SK-N-SH treated with all-trans-retinoic acid at 6 μM for 48 hours (cell line): ENCODE results near the gene MIOX.

ENCODE experiments used
- CSDC2 ChIP-seq: fragments of 250-450 bp; sonication (Bioruptor Pico); IDR thresholded peaks from 2 replicates; pipeline ENCODE4 v1.5.0; 2020; ENCODE audit warnings: mild to moderate bottlenecking, moderate library complexity
- GLIS3 ChIP-seq: fragments of 250-450 bp; sonication (Bioruptor Pico); IDR thresholded peaks from 2 replicates; pipeline ENCODE4 v1.5.0; 2020; ENCODE audit warnings: mild to moderate bottlenecking, moderate library complexity
- PATZ1 ChIP-seq: fragments of 250-450 bp; sonication (Bioruptor Pico); IDR thresholded peaks from 2 replicates; pipeline ENCODE4 v1.8.0; 2020; ENCODE audit warnings: mild to moderate bottlenecking, moderate library complexity, borderline replicate concordance
- SNAI2 ChIP-seq: fragments of 250-450 bp; sonication (Bioruptor Pico); IDR thresholded peaks from 2 replicates; pipeline ENCODE4 v1.5.0; 2020; ENCODE audit warnings: mild to moderate bottlenecking, moderate library complexity
- ZFP30 ChIP-seq: fragments of 450-650 bp; formaldehyde crosslinking; IDR thresholded peaks from 2 replicates; pipeline ENCODE4 v1.5.0; 2022; ENCODE audit warnings: mild to moderate bottlenecking, moderate library complexity
- ZNF70 ChIP-seq: fragments of 450-650 bp; formaldehyde crosslinking; IDR thresholded peaks from 2 replicates; pipeline ENCODE4 v1.5.0; 2020; ENCODE audit warnings: mild to moderate bottlenecking, moderate library complexity
- TF ChIP-seq, protein P1 (sequence below): fragments of 250-450 bp; sonication (Bioruptor Pico); IDR thresholded peaks from 2 replicates; pipeline ENCODE4 v1.8.0; 2021; ENCODE audit warnings: low read depth, mild to moderate bottlenecking, moderate library complexity, borderline replicate concordance

DNA sequence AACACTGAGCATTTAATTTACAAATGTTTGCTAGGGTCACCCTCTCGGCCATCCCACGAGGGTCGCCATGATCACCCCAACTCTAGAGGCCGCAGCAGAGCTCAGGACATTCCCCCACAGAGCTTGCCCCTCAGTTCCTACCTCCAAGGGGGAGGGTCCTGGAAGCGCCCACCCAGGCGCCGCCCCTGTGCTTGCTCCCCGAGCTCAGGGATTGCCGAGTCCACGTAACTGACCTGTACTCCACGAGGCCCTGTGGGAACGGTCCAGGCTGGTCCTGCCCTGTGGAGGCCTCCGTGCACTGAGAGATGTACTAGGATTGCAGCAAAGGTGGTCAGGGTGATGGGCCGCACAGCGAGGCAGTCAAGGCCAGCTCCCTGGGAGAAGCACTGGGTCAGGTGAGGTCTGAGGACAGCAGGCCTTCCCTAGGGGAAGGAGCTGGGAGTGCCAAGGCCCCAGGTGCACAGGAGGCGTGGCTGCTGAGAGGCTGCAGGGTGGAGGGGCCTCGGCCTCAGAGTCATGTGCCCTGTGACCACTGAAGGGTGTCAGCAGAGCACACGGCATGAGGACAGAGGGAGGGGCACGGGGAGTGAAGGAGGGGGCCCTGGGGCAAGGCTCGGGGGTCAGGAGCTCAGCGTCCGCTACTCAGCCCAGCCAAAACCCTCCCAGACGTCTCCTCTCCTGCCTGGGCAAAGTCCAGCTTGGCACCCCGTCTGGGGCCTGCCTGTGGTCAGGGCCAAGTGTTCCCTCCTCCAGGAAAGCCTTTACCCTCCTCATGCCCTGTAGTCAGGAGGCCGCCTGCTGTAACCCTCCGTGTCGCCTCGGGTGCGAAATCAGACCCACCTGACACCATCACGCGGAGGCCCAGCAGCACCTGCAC lies 2.4 kb upstream of the MIOX start:
- no peak for TF ChIP-seq SNAI2 (CRISPR knock-in tag)
- TF ChIP-seq PATZ1 (CRISPR knock-in tag) = no peak
- no peak for TF ChIP-seq CSDC2 (CRISPR knock-in tag)
- no peak for TF ChIP-seq ZNF70 (CRISPR knock-in tag)
- TF ChIP-seq GLIS3 = no peak
- no peak for TF ChIP-seq ZFP30 (CRISPR knock-in tag)
- TF ChIP-seq, protein P1, sequence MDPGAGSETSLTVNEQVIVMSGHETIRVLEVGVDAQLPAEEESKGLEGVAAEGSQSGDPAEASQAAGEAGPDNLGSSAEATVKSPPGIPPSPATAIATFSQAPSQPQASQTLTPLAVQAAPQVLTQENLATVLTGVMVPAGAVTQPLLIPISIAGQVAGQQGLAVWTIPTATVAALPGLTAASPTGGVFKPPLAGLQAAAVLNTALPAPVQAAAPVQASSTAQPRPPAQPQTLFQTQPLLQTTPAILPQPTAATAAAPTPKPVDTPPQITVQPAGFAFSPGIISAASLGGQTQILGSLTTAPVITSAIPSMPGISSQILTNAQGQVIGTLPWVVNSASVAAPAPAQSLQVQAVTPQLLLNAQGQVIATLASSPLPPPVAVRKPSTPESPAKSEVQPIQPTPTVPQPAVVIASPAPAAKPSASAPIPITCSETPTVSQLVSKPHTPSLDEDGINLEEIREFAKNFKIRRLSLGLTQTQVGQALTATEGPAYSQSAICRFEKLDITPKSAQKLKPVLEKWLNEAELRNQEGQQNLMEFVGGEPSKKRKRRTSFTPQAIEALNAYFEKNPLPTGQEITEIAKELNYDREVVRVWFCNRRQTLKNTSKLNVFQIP (CRISPR knock-in tag) = no peak
